Measurements from ENCODE around the gene CA7.
"Not testable (repeated sequence)": the region's sequence is repeated elsewhere in the genome, so short reads cannot be mapped to it uniquely, and the experiment has no call there.

Gene CA7

GRCh38 chr16:66846831-66847230, 2.6 kb downstream of the CA7 start:
- no peak for DNase-seq (ENCODE audit: low read depth)

- no peak for DNase-seq (ENCODE audit: low read depth)
These were observed 3.4 kb downstream of the CA7 start for GRCh38 chr16:66847533-66848067.

GRCh38 chr16:66848172-66848571, 4.0 kb downstream of the CA7 start:
- DNase-seq (ENCODE audit: low read depth), result no peak

- no peak for DNase-seq (ENCODE audit: low read depth)
These were observed 4.8 kb downstream of the CA7 start for GRCh38 chr16:66849021-66849420.

- no peak for DNase-seq (ENCODE audit: low read depth)
These were observed 5.3 kb downstream of the CA7 start for GRCh38 chr16:66849549-66849948.

GRCh38 chr16:66850115-66850815, 6.1 kb downstream of the CA7 start:
- no peak for DNase-seq (ENCODE audit: low read depth)

GRCh38 chr16:66851166-66851964, 7.2 kb downstream of the CA7 start:
- DNase-seq (ENCODE audit: low read depth), result no peak

- no peak for DNase-seq (ENCODE audit: low read depth)
These were observed 9.3 kb downstream of the CA7 start for GRCh38 chr16:66853261-66854139.

- no peak for DNase-seq (ENCODE audit: low read depth)
These were observed 12.0 kb downstream of the CA7 start for GRCh38 chr16:66856184-66856730.

GRCh38 chr16:66856801-66857200, 12.6 kb downstream of the CA7 start:
- DNase-seq (ENCODE audit: low read depth), result no peak

GRCh38 chr16:66857437-66857836, 13.2 kb downstream of the CA7 start:
- DNase-seq (ENCODE audit: low read depth), result no peak

GRCh38 chr16:66858740-66859396, 14.7 kb downstream of the CA7 start:
- no peak for DNase-seq (ENCODE audit: low read depth)

GRCh38 chr16:66859397-66860068, 15.3 kb downstream of the CA7 start:
- no peak for DNase-seq (ENCODE audit: low read depth)

- no peak for DNase-seq (ENCODE audit: low read depth)
These were observed 17.9 kb downstream of the CA7 start for GRCh38 chr16:66862023-66862520.

- DNase-seq (ENCODE audit: low read depth), result no peak
These were observed 19.5 kb downstream of the CA7 start for GRCh38 chr16:66863707-66864106.

- no peak for DNase-seq (ENCODE audit: low read depth)
These were observed 25.2 kb downstream of the CA7 start for GRCh38 chr16:66869424-66869823.

- DNase-seq (ENCODE audit: low read depth), result not testable (repeated sequence)
These were observed 27.1 kb downstream of the CA7 start for GRCh38 chr16:66871363-66871762.

GRCh38 chr16:66871840-66872239, 27.6 kb downstream of the CA7 start:
- DNase-seq (ENCODE audit: low read depth), result no peak

- no peak for DNase-seq (ENCODE audit: low read depth)
These were observed 28.3 kb downstream of the CA7 start for GRCh38 chr16:66872559-66872942.

- peak; percentile 79 for DNase-seq (ENCODE audit: low read depth)
These were observed 28.9 kb downstream of the CA7 start for GRCh38 chr16:66872943-66873684.
